K562 (cell line): ENCODE measurements around the gene SCNN1A. TPM values are rescaled to one million over a fixed set of nuclear protein-coding genes. Genes with fewer than 3 reads are reported as not detected.
A peak's percentile ranks its signal among the peaks of the same experiment; 100 is the strongest.

Experiments
- C11orf30 ChIP-seq: fragments of 450-650 bp; IDR thresholded peaks from 2 replicates; pipeline ENCODE4 v1.6.1; 2016; ENCODE audit warnings: low read depth, mild to moderate bottlenecking
- CCNT2 ChIP-seq: IDR thresholded peaks from 2 replicates; pipeline ENCODE4 v1.6.1; 2011; ENCODE audit warnings: borderline replicate concordance, low read depth, mild to moderate bottlenecking, moderate library complexity, mixed read lengths, low read length; ENCODE audit not compliant: insufficient read length; ENCODE audit errors: extremely low read depth
- CHAMP1 ChIP-seq: fragments of 450-650 bp; IDR thresholded peaks from 2 replicates; pipeline ENCODE4 v1.6.1; 2016; ENCODE audit warnings: mild to moderate bottlenecking
- ELK3 ChIP-seq: fragments of 450-650 bp; formaldehyde crosslinking; IDR thresholded peaks from 2 replicates; pipeline ENCODE4 v1.4.0; 2020; ENCODE audit warnings: mild to moderate bottlenecking
- MAFF ChIP-seq: IDR thresholded peaks from 2 replicates; pipeline ENCODE4 v1.6.1; 2012; ENCODE audit warnings: low read length, improper control_type of control experiment
- MAFK ChIP-seq: IDR thresholded peaks from 2 replicates; pipeline ENCODE4 v1.6.1; 2011; ENCODE audit warnings: low read length, improper control_type of control experiment
- MAZ ChIP-seq, 2 experiments: fragments of 450-650 bp in 1 of 2; sonication (generic) in 1 of 2; formaldehyde crosslinking; IDR thresholded peaks in 1 of 2; conservative IDR thresholded peaks in 1 of 2; 2 replicates each; pipeline versions ENCODE4 v1.4.0 to v1.5.0; 2020; ENCODE audit warnings: mild to moderate bottlenecking in 1 of 2, missing genetic modification reagents in 1 of 2
- MEF2D ChIP-seq: conservative IDR thresholded peaks from 2 replicates; pipeline ENCODE4 v1.6.1; 2016; ENCODE audit warnings: low read depth, missing genetic modification characterization, missing compliant biosample characterization
- MYC ChIP-seq, 2 experiments: fragments of 250-450 bp in 1 of 2; sonication (Bioruptor Pico) in 1 of 2; IDR thresholded peaks; 2 replicates each; pipeline versions ENCODE4 v1.5.1 to v1.6.1; 2012 to 2021; ENCODE audit warnings: low read depth in 2 of 2, borderline replicate concordance in 1 of 2, improper control_type of control experiment in 1 of 2, low read length in 1 of 2, mild to moderate bottlenecking in 1 of 2, moderate library complexity in 1 of 2
- NEUROD1 ChIP-seq: fragments of 150-350 bp; IDR thresholded peaks from 2 replicates; pipeline ENCODE4 v1.6.1; 2014; ENCODE audit warnings: borderline replicate concordance, low read length, low read depth; ENCODE audit not compliant: partially characterized antibody
- NFIC ChIP-seq: fragments of 450-650 bp; IDR thresholded peaks from 2 replicates; pipeline ENCODE4 v1.6.1; 2017; ENCODE audit warnings: mild to moderate bottlenecking, inconsistent platforms
- NR2C1 ChIP-seq, 2 experiments: fragments of 450-650 bp; IDR thresholded peaks; 2 replicates each; pipeline ENCODE4 v1.6.1; 2017; ENCODE audit warnings: mild to moderate bottlenecking in 2 of 2, antibody characterized with exemption in 1 of 2, inconsistent platforms in 1 of 2, missing compliant biosample characterization in 1 of 2, missing genetic modification characterization in 1 of 2
- PRDM10 ChIP-seq: fragments of 450-650 bp; IDR thresholded peaks from 2 replicates; pipeline ENCODE4 v1.6.1; 2018; ENCODE audit not compliant: partially characterized antibody
- SETDB1 ChIP-seq: IDR thresholded peaks from one replicate; pipeline ENCODE4 v1.6.1; 2012; ENCODE audit warnings: low read length, control low read depth, inconsistent platforms
- SNIP1 ChIP-seq: fragments of 450-650 bp; IDR thresholded peaks from 2 replicates; pipeline ENCODE4 v1.7.1; 2017; ENCODE audit warnings: low read depth, mild to moderate bottlenecking
- TAF1 ChIP-seq: IDR thresholded peaks from 2 replicates; pipeline ENCODE4 v1.6.1; 2011; ENCODE audit warnings: mild to moderate bottlenecking, low read length, moderate library complexity; ENCODE audit not compliant: insufficient read depth, control insufficient read depth, severe bottlenecking; ENCODE audit errors: extremely low read depth
- TEAD4 ChIP-seq, 2 experiments: sonication (generic) in 1 of 2; formaldehyde crosslinking in 1 of 2; IDR thresholded peaks; 2 replicates each; pipeline versions ENCODE4 v1.6.1 to v1.8.0; 2012 to 2022; ENCODE audit warnings: borderline replicate concordance in 1 of 2, inconsistent platforms in 1 of 2, low read length in 1 of 2, mild to moderate bottlenecking in 1 of 2, missing genetic modification reagents in 1 of 2
- ZNF121 ChIP-seq: sonication (generic); formaldehyde crosslinking; conservative IDR thresholded peaks from 2 replicates; pipeline ENCODE4 v1.8.0; 2022; ENCODE audit warnings: missing genetic modification reagents
- ZNF354B ChIP-seq: fragments of 250-450 bp; sonication (Bioruptor Pico); IDR thresholded peaks from 2 replicates; pipeline ENCODE4 v1.4.0; 2020
- polyA plus RNA-seq, 8 experiments: library from polyadenylated mRNA; depleted of rRNA in 4 of 8; stranded (reverse) in 5 of 8; unstranded in 3 of 8; fragments of >200 nt; fragmentation: Nextera tagmentation in 2 of 8; fragmentation: Illumina TruSeq in 1 of 8; extraction: Ambion mirVana in 2 of 8; extraction: Trizol in 1 of 8; gene quantifications; 2 replicates each; pipeline versions ENCODE4 v1.2.1 to v1.2.3, GENCODE V29; 2011 to 2014; ENCODE audit warnings: inconsistent platforms in 1 of 8, missing spikeins in 1 of 8
- total RNA-seq, 7 experiments: library from RNA; depleted of rRNA in 6 of 7; stranded (reverse); fragments of >200 nt in 6 of 7; fragmentation: Illumina TruSeq in 2 of 7; extraction: Trizol in 2 of 7; gene quantifications; 2 replicates each; pipeline versions ENCODE4 v1.2.1 to v1.2.3, GENCODE V29; 2011 to 2021; ENCODE audit warnings: low replicate concordance in 1 of 7

Gene SCNN1A
- total and polyA plus RNA-seq, 9 of the 15 experiments (the other 6 are each of a cell fraction or from before 2014, with no cell fraction given): 0.15 to 0.49 (median 0.32) TPM; not detected in 5

- TF ChIP-seq SNIP1 (no peak), TEAD4 (IDR thresholded peaks at IDR 0.05; ENCODE audit: low read length) (peak; percentile 38; the same call in 1 of the 2 replicates), TEAD4 (CRISPR knock-in tag; IDR thresholded peaks at IDR 0.05; ENCODE audit: borderline replicate concordance) (no peak), MAFF (peak; percentile 98), CHAMP1 (no peak), MAZ (CRISPR knock-in tag; conservative IDR thresholded peaks at IDR 0.05 in 1 of 2, IDR thresholded peaks at IDR 0.05 in 1 of 2) (peak; percentile 44 to 85), TAF1 (peak; percentile 63), SETDB1 (no peak), NR2C1 (IDR thresholded peaks at IDR 0.05) (no peak), NR2C1 (tag; IDR thresholded peaks at IDR 0.05) (peak; percentile 5), NEUROD1 (peak; percentile 48), MAFK (peak; percentile 98), ZNF354B (CRISPR knock-in tag) (no peak), MEF2D (tag) (0 out of 2 replicates have a peak, but pooled peaks have one; percentile 12), ELK3 (CRISPR knock-in tag) (no peak), ZNF121 (CRISPR knock-in tag) (no peak), MYC (IDR thresholded peaks at IDR 0.05; ENCODE audit: low read depth, low read length) (peak; percentile 93), MYC (CRISPR knock-in tag; IDR thresholded peaks at IDR 0.05; ENCODE audit: borderline replicate concordance, low read depth) (0 out of 2 replicates have a peak, but pooled peaks have one; percentile 1), C11orf30 (peak; percentile 100), PRDM10 (peak; percentile 84), NFIC (peak; percentile 67), CCNT2 (peak; percentile 20)
Observed at GRCh38 chr12:6336079-6336888, 39.1 kb downstream of the SCNN1A start (continued).
